Astrocyte of the hippocampus (primary cell): ENCODE data around the gene TMEM41A.
A peak's percentile ranks its signal among the peaks of the same experiment; 100 is the strongest.
"Not testable (repeated sequence)": the region's sequence is repeated elsewhere in the genome, so short reads cannot be mapped to it uniquely, and the experiment has no call there.

Experiments used
- DNase-seq: peaks from one replicate; pipeline ENCODE4 v3.0.0; 2011; ENCODE audit warnings: low read depth, low spot score

TMEM41A gene

DNA sequence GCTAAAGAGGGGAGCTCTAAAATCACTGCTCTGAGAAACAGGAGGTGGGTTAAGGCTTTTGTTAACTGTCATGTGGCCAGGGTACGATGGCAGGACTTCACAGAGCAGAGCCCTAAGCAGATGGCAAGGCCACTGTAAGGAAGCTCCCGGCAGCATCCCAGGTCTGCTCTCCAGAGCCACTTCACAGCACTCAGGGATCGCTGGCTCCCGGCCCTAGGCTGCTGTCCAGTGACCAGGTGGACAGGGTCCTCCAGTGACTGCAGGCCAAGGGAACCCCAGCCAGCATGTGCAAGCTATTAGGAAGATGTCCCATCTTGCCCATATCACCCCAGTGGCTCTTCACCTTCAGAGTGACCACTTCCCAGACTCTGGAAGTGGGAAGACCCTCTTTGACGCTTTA lies 10.4 kb downstream of the TMEM41A start:
- DNase-seq = no peak

DNA sequence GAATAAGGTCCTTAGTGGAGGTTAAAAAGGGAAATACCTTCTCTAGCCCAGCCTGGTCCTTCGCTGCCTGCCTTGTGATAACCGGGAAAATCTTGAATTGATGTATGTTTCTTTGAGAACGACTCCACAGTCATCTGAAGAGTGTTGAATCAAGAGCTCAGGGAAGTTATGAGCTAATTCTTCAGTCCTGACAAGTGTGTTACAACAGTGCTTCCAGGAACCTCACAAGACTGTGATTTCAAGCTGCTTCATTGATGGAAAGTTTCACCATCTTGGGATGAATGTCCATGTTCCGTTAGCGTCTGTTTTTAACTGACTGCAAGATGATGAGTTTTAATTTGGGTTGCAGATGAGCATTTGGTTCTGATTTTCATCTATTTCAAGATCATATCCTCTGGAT lies 12.4 kb downstream of the TMEM41A start:
- DNase-seq = no peak

DNA sequence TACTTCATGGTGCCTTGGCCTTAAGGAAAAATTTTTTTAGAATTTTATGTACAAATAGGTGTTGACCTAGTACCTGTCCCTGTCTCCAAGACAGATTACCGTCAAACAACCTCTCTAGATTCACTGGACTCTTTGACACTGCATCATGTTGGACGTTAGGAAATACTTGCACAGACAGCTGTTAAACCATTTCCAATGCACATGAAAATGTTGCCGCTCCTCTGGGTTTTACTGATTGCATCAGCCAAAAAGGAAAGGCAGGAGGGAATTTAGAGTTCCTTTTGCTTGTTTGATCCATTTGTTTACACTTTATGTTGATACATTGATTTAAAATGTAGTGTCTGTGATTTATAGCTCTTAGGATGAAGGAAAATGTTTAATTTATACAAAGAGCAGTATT lies 14.5 kb downstream of the TMEM41A start:
- no peak for DNase-seq

DNA sequence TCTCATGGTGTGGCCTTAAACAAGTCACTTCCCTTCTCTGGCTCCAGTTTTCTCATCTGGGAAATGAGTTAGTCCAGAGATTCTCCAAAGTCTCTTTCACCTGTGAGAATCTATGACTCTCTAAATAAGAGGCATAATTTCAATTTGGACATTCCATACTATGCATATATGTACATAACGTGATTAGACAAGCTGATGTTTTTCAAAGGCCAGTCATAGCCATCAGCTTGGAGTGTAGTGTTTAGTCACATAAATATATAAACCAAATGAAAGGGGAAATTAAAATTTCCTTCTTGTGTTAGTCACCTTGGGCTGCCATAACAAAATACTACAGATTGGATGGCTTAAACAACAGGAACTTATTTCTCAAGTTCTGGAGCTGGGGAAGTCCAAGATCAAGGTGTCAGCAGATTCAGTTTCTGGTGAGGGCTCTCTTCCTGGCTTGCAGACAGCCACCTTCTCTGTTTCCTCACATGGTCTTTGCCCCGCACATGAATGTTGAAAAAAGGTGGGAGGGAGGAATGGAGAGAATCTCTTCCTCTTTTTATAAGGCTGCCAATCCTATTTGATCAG lies 19.4 kb downstream of the TMEM41A start:
- DNase-seq = no peak

DNA sequence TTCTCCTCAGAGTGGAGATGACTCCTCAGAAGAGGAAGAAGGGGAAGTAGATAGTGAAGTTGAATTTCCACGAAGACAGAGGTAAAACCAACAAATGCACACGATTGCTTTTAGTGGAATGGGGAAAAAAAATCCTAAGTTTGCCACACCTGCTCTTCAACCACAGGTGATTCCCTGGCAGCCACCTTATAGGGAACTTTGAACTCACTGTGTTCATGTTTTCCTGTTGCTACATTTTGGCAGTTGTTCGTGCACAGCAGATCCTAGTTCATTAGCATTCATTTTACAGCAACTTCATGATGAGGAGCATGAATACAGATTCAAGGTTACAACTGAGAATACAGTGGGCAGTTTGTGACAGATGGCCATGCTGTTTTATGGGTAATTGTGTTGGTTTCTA lies 21.5 kb downstream of the TMEM41A start:
- no peak for DNase-seq

DNA sequence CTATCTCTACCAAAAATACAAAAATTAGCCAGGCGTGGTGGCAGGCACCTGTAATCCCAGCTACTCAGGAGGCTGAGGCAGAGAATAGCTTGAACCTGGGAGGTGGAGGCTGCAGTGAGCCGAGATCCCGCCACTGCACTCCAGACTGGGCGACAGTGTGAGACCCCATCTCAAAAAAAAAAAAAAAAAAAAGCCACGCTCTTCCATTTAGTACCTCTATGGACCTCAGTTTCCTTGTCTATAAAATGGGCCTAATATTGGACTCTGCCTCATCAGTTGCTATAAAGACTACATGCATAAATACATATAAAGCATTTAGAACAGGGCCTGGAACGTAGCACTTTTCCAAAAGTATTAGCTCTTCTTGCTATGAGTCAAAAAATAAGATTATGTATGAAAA lies 23.9 kb downstream of the TMEM41A start:
- DNase-seq = not testable (repeated sequence)

DNA sequence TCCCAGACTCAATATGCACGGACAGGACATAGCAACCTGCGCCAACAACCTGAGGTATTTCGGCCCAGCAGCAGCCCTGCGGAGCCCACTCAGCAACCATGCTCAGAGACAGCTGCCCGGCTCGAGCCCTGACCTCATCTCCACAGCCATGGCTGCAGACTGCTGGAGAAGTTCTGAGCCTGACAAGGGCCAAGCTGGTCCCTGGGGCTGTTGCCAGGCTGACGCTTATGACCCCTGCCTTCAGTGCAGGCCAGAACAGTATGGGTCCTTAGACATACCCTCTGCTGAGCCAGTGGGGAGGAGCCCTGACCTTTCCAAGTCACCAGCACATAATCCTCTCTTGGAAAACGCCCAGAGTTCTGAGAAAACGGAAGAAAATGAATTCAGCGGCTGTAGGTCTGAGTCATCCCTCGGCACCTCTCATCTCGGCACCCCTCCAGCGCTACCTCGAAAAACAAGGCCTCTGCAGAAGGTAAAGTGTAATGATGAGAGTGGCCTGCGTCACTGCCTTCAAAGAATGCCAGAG lies 25.5 kb downstream of the TMEM41A start:
- DNase-seq = peak; percentile 90

DNA sequence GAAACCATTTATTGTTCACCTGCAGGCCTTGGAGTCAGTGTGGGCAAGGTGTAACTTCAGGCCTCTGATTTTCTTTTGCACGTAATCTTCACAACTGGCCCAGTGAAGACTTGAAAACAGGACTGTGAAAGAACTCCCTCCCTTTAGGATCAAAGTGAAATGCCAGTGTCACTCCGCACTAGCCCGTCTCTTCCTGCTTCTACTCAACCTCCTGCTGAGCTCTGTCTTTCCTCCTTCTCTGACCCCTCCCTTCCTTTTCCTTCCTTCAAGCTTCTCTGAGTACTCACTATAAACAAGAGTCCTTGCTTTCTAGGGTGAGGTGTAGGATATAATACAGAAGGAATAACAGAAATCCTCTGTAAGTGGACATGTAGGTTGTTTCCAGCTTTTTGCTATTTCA lies 28.5 kb downstream of the TMEM41A start:
- DNase-seq = no peak

DNA sequence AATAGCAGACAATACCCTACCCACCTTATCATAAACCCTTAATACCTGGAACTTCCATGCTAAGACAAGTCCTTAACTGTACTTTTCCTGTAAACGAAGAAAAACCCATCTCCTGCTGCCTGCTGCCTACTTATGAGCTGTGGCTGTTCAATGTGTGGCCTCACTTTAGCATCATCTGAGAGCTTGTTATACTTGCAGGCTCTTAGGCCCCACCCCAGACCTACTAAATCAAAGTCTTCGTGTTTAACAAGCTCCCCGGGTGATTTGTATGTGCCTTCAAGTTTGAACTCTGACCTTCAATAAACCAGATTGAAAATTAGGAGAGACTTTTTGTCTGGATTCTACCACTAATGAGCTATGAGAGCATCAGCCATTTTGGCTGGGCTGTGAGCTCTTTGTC lies 29.3 kb downstream of the TMEM41A start:
- no peak for DNase-seq

DNA sequence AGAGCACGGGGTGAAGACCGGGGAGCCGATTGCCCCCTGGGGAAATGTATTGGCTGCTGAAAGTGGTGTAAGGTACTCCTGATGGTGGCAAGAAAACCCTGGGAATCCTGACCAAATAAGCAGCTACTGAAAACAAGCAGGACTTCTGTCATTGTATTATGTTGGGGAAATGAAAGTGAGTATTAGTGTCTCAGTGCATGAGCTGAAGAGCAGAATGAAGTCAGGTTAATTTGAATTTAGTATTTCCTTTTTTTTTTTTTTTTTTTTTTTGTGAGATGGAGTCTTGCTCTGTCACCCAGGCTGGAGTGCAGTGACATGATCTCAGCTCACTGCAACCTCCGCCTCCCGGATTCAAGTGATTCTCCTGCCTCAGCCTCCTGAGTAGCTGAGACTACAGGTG lies 32.7 kb downstream of the TMEM41A start:
- not testable (repeated sequence) for DNase-seq

DNA sequence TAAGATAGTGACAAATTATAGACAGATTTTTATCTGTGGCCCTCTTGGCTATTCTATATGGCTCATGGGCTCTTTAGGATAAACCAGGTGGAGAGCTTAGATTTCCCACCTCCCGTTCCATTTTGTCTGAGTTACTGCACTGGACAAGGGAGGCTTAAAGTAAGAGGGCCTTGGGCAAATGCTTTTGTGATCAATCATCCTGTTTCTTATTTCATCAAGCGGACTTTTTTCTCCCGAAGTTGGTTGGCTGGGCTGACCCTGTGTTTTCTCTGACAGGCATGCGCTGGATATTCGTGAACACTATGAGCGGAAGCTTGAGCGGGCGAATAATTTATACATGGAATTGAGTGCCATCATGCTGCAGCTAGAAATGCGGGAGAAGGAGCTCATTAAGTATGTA lies 33.4 kb downstream of the TMEM41A start:
- no peak for DNase-seq

DNA sequence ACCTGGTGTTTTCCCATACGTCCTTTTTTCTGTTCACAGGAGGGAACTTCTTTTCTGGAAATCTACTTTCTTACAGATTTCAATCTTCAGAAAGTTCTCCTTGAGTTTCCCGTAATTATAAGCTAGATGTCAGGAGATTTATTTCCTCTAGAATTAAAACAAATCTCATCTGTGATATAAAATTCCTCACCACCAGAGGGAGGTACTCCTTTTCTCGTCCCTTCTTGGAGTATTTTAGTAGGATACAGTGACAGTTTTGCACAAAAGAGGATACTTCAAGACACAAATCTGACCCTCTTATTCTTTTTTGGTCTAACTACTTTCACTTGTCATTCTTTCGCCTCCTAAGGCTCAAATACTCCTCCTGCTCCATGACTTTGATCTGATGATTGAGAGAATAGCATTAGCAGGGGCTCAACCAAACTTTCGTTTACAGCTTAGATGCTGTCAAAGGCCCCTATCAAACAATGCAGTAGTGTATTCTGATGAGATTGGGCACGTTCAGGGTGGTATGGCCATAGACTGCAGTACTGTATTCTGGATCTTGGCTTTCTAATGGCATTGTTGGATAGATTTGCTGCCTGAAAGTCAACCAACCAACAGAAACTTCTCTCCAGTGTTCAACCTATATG lies 38.0 kb downstream of the TMEM41A start:
- DNase-seq = peak; percentile 23

DNA sequence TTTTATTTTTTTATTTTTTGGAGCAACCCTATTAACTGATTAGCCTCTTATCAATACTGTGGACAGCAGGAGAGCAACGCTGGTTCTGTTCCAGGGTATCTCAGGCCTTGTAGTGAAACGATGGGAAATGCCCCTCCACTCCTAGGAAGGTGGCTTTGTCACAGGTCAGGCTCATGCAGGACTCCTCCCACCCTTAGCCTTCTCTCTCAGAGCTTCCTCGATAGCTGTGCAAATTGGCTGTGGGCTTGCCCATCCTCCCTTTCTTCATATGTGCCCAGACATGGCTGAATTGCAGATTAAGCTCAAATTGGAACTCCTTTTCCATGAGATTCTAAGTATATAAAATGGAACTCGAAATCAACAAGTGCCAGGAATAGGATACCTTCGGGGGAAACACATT lies 38.5 kb downstream of the TMEM41A start:
- no peak for DNase-seq

DNA sequence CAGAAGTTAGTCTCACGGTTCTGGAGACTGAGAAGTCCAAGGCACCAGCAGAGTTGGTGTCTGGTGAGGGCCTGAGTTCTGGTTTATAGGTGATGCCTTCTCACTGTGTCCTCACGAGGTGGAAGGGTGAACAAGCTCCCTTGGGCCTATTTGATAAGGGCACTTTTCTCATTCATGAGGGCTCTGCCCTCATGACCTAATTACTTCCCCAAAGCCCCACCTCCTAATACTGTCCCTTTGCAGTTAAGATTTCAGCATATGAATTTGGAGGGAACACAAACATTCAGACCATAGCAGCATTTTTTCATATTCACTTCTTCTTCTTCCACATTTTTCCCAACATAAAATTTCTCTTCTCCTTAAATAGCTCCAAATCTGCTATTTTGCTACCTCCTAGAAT lies 41.5 kb downstream of the TMEM41A start:
- DNase-seq = no peak

DNA sequence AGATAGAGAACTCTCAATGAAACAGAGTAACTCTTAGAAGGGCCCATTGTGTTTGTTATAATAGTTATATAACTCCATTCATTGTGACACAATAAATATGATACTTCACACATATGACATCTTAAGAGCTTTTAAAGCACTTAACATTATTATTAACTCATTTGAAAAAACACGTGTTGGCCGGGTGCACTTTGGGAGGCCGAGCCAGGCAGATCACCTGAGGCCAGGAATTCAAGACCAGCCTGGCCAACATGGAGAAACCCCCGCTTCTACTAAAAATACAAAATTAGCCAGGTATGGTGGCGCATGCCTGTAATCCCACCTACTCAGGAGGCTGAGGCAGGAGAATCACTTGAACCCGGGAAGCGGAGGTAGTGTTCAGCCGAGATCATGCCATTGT lies 47.4 kb downstream of the TMEM41A start:
- DNase-seq = not testable (repeated sequence)

DNA sequence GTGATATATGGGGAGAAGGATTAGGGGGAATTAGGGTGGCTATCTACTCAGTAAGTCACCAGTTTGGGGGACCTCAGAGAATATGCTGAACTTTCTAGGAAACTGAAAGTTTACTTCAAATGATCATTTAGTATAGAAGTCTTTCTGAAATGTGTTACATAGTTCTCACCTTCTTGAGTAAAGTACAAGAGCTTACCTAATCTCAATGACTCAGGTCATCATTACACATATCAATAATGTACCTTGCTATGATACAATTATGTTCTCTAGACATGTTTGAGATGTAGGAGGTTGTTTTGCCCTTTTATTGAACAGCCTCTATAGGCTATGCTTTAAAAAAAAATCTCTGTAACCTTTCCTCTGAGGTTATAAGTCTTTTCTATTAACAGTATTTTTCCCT lies 50.7 kb downstream of the TMEM41A start:
- no peak for DNase-seq

DNA sequence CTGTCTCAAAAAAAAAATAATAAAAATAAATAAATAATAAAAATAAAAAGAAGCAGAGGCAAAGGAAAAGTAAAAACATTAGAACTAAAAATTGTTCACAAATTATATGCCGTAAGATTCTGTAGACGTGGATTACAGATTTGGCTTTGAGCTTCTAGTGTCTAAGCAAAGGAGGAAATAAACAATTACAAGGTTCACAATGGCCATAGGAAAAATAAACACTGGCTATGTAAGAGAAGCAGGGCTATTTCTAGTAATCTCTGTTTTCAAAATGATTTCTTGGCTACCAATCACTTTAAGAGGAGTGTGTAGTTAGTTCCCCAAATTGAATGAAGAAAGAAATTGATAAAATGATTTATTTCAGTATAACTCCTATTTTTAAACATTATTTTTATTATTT lies 54.5 kb downstream of the TMEM41A start:
- DNase-seq = no peak

DNA sequence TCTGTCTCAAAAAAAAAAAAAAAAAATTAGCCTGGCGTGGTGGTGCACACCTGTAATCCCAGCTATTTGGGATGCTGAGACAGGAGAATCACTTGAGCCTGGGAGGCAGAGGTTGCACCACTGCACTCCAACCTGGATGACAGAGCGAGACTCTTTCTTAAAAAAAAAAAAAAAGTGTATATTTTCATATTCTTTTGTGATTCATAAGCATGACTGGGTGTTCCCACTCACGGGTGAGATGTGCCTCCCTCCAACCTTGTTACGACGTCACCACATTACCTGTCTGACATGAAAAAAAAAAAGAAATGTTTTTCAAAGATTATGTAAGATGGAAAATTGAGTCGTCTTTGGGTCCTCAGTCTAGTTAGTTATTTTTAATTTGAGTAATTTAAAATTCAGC lies 56.8 kb downstream of the TMEM41A start:
- no peak for DNase-seq

DNA sequence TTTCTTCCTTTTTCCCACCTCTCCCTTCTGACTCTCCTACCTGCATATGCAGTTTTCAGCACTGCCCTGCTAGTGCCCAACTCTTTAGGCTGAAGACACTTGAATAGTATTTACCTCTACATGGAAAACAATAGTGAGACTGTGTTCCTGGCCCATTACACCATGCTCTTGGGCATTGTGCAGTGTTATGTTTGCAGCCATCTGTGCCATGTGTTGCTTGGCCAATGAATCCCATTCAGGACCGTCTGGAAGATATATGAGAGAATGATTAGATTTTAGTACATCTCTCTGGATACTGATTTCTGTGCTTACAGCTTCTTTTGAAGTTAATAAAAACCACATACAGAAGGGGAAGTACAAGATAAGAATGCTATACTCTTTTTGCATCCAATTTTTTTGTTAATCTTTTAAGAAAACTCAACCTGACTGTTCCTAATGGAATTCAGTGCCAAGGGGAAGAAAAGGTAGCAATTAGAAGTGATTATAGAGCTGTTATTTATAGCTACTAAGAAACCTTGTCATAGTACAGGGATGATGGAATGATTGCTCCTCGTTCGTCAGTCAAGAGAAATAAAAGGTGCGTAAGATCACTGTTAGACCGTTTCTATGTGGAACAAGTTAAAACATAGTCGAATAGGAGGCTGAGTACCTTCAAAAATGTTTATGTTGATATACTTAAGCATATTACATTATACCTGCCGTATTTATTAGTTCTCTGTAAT lies 58.9 kb downstream of the TMEM41A start:
- no peak for DNase-seq
